ENCODE measurements around the gene HMG20A. TPM values are rescaled to one million over a fixed set of nuclear protein-coding genes. Genes with fewer than 3 reads are reported as not detected.

HMG20A gene
- total RNA-seq, 4 donors from 2014 or later = 33.1 to 48.7 (median 40.5) TPM

- WGBS, 2 donors = 83 to 88% methylated on average over 2 of the region's 2 CpGs
- no peak for TF ChIP-seq POLR2A (IDR thresholded peaks at IDR 0.05)
- TF ChIP-seq, protein P1, sequence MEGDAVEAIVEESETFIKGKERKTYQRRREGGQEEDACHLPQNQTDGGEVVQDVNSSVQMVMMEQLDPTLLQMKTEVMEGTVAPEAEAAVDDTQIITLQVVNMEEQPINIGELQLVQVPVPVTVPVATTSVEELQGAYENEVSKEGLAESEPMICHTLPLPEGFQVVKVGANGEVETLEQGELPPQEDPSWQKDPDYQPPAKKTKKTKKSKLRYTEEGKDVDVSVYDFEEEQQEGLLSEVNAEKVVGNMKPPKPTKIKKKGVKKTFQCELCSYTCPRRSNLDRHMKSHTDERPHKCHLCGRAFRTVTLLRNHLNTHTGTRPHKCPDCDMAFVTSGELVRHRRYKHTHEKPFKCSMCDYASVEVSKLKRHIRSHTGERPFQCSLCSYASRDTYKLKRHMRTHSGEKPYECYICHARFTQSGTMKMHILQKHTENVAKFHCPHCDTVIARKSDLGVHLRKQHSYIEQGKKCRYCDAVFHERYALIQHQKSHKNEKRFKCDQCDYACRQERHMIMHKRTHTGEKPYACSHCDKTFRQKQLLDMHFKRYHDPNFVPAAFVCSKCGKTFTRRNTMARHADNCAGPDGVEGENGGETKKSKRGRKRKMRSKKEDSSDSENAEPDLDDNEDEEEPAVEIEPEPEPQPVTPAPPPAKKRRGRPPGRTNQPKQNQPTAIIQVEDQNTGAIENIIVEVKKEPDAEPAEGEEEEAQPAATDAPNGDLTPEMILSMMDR (IDR thresholded peaks at IDR 0.05) = no peak
- Histone ChIP-seq H3K27me3 (no peaks in the 10 kb centered on the region), H3K4me1 (peaks cover 14 to 23% of the 10 kb centered on the region in 2 donors), H3K4me3 (replicated peaks in 1 of 3) (no peak overlapping the region), H3K27ac (no peak overlapping the region), H3K9me3 (no peaks in the 10 kb centered on the region), H3K36me3 (peaks cover 15 to 16% of the 10 kb centered on the region in 2 donors)
- intact Hi-C loops (cut with DNase I) = no loop called here
- no peak for DNase-seq
These were observed 60.4 kb downstream of the HMG20A start for GRCh38 chr15:77480859-77481633.

DNA sequence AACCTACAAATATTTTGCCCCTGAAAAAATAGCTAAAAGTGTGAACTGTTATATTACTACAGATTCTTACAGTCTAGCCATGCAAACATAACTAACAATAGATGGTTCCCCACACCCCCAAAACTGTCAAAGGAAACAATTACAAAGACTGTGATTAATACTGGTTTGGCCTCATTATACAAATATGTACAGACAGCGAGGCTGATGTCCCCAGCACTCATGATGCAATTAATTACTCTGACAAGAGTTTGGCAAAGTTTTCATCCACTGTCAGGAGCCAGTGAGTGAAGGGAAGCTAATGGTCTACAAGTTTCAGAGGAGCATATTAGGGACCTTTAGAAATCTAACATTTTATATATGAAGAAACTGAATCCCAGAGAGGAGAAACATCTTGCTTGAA is 61.0 kb downstream of the HMG20A start:
- H3K36me3 ChIP-seq = peaks cover 15 to 16% of the 10 kb centered on the region in 2 donors
- no peaks in the 10 kb centered on the region for H3K27me3 ChIP-seq
- H3K9me3 ChIP-seq = no peaks in the 10 kb centered on the region
- intact Hi-C loops (cut with DNase I) = no loop called here
- no peak overlapping the region for H3K4me3 ChIP-seq (replicated peaks in 1 of 3)
- TF ChIP-seq, protein P1 (IDR thresholded peaks at IDR 0.05) = no peak
- no peak for TF ChIP-seq POLR2A (IDR thresholded peaks at IDR 0.05)
- DNase-seq = no peak
- peaks cover 15 to 22% of the 10 kb centered on the region in 2 donors for H3K4me1 ChIP-seq
- 76 to 86% methylated on average over 1 of the region's 1 CpG for WGBS, 2 donors
- no peak overlapping the region for H3K27ac ChIP-seq

- Histone ChIP-seq H3K27ac (peak overlapping the region in 1 of 3 donors; percentile 22), H3K4me1 (peaks cover 16 to 26% of the 10 kb centered on the region in 2 donors), H3K4me3 (replicated peaks in 1 of 3) (no peak overlapping the region), H3K9me3 (no peaks in the 10 kb centered on the region), H3K36me3 (peaks cover 15 to 16% of the 10 kb centered on the region in 2 donors), H3K27me3 (no peaks in the 10 kb centered on the region)
- intact Hi-C loops (cut with DNase I) = no loop called here
- no peak for DNase-seq
- WGBS, 2 donors = 53 to 68% methylated on average over 2 of the region's 2 CpGs
- no peak for TF ChIP-seq POLR2A (IDR thresholded peaks at IDR 0.05)
These were observed 61.9 kb downstream of the HMG20A start for GRCh38 chr15:77482570-77482969.

GRCh38 chr15:77483425-77484140 is 62.9 kb downstream of the HMG20A start:
- no peak for TF ChIP-seq POLR2A (IDR thresholded peaks at IDR 0.05)
- TF ChIP-seq, protein P1 (IDR thresholded peaks at IDR 0.05) = no peak
- Histone ChIP-seq H3K4me1 (peaks cover 16 to 26% of the 10 kb centered on the region in 2 donors), H3K27ac (no peak overlapping the region), H3K9me3 (no peaks in the 10 kb centered on the region), H3K27me3 (no peaks in the 10 kb centered on the region), H3K4me3 (replicated peaks in 1 of 3) (no peak overlapping the region), H3K36me3 (peaks cover 12 to 15% of the 10 kb centered on the region in 2 donors)
- intact Hi-C loops (cut with DNase I) = no loop called here
- DNase-seq = no peak
- WGBS, 2 donors = 29 to 44% methylated on average over 1 of the region's 1 CpG

DNA sequence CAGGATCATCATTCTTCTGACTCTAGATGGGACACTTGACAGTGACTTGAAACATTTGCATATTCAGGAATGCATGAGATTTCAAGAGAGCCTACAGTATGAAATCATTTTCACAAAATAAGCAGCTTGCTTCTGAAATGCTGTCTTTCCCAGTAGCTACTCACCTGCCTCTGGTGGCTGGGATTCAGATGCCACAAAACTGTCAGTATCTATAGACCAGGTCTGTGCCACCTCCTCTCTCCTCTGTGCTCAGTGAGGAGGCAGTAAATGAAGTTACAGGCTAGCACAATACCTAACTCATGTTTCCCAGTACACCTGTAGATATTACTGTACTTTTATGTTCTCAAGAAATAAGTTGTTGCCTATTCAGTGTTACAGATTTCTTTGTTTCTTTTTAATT is 64.3 kb downstream of the HMG20A start:
- intact Hi-C loops (cut with DNase I) = no loop called here
- Histone ChIP-seq H3K27ac (no peak overlapping the region), H3K4me1 (peaks cover 16 to 26% of the 10 kb centered on the region in 2 donors), H3K27me3 (no peaks in the 10 kb centered on the region), H3K4me3 (replicated peaks in 1 of 3) (no peak overlapping the region), H3K9me3 (no peaks in the 10 kb centered on the region), H3K36me3 (peaks cover 3% of the 10 kb centered on the region in 2 donors)
- TF ChIP-seq, protein P1 (IDR thresholded peaks at IDR 0.05) = no peak
- no peak for TF ChIP-seq POLR2A (IDR thresholded peaks at IDR 0.05)
- no peak for DNase-seq

Data from thyroid gland (tissue), 4 donors.